AG04449 (cell line): ENCODE results near the gene CWC27.

Experiments used
- CTCF ChIA-PET: fragments of 350-600 bp; formaldehyde crosslinking; extraction: SDS; loops from one replicate; lab custom pipeline; 2021; ENCODE audit warnings: antibody characterized with exemption; lab: Yijun Ruan, JAX
- POLR2A ChIA-PET: fragments of 400-600, 350-600 bp; formaldehyde crosslinking; extraction: SDS; loops from one replicate; lab custom pipeline; 2020; ENCODE audit warnings: antibody characterized with exemption, inconsistent platforms; lab: Yijun Ruan, JAX
- DNase-seq: peaks from one replicate; pipeline ENCODE4 v3.0.0-alpha.2; 2010; ENCODE audit warnings: low read depth, low spot score
- H3K4me3 ChIP-seq: 2 replicates; pipeline ENCODE4 v1.5.1; 2011; ENCODE audit warnings: low read depth, mild to moderate bottlenecking, control low read depth, low read length
- TF ChIP-seq, protein P1 (sequence below): IDR thresholded peaks from one replicate; pipeline ENCODE4 v1.5.1; 2011; ENCODE audit warnings: mild to moderate bottlenecking, moderate library complexity, low read length, control low read depth, inconsistent platforms; ENCODE audit not compliant: insufficient read depth; ENCODE audit errors: missing control alignments

The CWC27 gene

DNA sequence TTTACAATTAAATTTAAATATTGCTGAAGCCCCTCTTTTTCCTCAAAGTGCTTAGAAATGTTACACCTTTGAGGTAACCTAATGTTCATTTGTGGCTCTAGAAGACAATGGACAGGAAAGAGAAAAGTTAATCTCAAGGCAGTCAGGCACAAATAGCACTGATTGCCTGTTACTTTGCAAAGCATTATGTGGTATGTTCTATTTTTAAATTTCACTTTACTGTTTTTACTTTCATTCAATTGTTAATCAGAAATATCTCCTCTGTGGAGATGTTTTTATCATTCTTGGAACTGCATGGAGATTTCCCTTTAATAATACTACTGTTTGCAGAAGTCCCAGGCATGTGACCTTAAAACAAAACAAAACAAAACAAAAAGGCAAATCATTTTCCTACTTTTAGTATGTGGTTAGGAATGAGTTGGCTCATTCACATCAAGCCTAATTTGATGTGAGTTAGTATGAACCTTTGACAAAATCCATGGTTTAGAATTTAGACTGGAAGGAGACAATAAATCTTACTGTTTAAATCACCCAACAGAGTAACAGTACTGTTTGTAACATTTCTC is 67.5 kb downstream of the CWC27 start:
- no peak overlapping the region for H3K4me3 ChIP-seq
- no peak for DNase-seq
- POLR2A ChIA-PET, result no interaction called here
- CTCF ChIA-PET, result no interaction called here
- TF ChIP-seq, protein P1, sequence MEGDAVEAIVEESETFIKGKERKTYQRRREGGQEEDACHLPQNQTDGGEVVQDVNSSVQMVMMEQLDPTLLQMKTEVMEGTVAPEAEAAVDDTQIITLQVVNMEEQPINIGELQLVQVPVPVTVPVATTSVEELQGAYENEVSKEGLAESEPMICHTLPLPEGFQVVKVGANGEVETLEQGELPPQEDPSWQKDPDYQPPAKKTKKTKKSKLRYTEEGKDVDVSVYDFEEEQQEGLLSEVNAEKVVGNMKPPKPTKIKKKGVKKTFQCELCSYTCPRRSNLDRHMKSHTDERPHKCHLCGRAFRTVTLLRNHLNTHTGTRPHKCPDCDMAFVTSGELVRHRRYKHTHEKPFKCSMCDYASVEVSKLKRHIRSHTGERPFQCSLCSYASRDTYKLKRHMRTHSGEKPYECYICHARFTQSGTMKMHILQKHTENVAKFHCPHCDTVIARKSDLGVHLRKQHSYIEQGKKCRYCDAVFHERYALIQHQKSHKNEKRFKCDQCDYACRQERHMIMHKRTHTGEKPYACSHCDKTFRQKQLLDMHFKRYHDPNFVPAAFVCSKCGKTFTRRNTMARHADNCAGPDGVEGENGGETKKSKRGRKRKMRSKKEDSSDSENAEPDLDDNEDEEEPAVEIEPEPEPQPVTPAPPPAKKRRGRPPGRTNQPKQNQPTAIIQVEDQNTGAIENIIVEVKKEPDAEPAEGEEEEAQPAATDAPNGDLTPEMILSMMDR, result no peak

DNA sequence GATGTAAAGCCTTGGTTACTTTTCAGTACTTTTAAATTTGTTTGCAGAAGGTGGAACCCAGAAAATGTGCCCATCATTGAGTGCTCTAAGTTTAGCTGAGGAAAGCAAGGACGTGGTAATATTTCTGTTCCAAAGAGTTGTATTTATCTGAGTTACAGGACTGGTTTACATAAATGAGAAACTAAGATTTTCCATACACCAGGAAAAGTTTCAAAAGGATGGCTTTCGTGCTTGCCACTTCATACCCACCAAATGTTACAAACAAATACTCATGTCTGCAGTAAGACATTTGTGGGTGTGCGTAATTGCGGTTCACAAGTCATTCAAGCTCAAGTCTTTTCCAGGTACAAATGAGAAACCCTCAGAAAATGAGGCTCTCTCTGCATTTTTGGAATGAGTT is 68.1 kb downstream of the CWC27 start:
- no peak for DNase-seq
- CTCF ChIA-PET, result no interaction called here
- POLR2A ChIA-PET, result no interaction called here
- TF ChIP-seq, protein P1, result no peak
- H3K4me3 ChIP-seq, result no peak overlapping the region

DNA sequence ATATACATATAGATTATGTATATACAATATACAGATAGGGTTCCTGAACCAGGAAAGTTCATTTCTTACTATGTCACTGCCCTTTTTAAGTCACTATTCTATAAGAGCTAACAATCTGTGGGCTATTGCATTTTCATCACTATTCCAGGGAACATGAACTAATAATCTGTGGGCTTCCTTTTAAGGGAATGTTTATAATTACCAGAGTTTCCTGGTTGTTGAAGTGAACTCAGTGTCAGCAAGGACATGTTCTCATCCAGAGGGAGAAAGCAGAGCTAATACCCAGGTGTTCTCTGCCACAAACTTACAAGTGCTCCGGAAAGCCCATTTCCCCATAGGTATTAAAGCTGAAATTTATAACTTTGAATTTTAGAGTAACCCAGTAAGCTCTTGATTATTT is 69.6 kb downstream of the CWC27 start:
- no peak overlapping the region for H3K4me3 ChIP-seq
- CTCF ChIA-PET, result interaction anchor here (0.6 to 1.8 kb wide), 5 partner anchors 10 to 646 kb away, joined by 3 read pairs; no protein-coding TSS in a partner anchor
- TF ChIP-seq, protein P1, result no peak
- POLR2A ChIA-PET, result no interaction called here
- DNase-seq, result no peak

DNA sequence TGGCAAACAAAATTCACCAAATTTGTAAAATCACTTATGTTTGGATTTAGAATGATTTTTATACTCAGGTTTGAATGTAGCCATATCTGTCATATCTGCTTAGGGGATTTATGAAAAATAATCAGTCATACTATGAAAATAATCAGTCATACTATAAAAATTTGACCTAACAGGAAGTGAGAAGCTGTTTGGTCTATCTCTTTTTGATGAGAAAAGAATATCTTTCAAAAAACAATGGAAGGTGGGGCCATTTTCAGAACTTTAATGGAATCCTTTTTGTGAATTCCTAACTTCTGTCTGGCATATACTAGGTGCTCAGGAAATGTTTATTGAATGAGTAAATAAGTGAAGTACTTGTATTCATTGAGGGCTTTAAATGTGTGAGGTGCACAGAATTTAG is 70.1 kb downstream of the CWC27 start:
- H3K4me3 ChIP-seq, result no peak overlapping the region
- no peak for DNase-seq
- ChIA-PET CTCF (interaction anchor here (0.6 to 1.8 kb wide), 4 partner anchors 10 to 646 kb away, joined by 3 read pairs; no protein-coding TSS in a partner anchor), POLR2A (no interaction called here)
- TF ChIP-seq, protein P1, result no peak

DNA sequence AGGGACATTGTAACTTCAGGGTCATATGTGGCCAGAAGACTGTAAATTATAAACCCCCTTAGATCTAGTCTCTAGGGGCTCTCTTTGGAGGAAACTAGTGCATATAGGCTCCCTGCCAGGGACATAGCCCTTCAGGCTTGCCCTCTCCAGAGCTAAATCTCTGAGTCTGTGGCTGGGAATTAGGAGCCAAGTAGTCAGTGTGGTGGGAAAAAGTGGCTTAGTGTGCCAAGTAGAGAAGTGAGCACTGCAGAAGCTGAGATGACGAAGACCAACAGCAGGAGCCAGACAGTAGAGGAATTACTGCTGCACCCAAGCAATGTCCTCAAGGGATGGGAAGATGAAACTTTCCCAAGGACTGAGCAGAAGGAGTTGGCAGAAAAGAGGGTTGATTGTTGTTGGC is 71.2 kb downstream of the CWC27 start:
- TF ChIP-seq, protein P1, result no peak
- no peak overlapping the region for H3K4me3 ChIP-seq
- ChIA-PET POLR2A (no interaction called here), CTCF (no interaction called here)
- no peak for DNase-seq

DNA sequence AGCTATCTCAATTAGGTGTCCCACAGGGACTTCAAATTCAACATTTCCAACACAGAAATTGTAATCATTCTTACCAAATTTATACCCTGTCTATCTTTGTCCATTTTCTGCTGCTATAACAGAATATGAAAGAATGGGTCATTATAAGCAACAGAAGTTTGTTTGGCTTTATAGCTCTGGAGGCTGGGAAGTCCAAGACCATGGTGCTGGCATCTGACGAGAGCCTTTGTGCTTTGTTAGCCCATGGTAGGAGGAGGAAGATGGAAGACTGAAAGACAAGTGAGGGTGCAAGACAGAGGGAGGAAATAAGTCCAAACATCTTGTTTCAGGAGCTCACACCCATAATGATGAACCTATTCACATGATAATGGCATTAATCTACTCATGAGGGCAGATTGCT is 72.2 kb downstream of the CWC27 start:
- ChIA-PET POLR2A (no interaction called here), CTCF (no interaction called here)
- no peak for DNase-seq
- TF ChIP-seq, protein P1, result no peak
- no peak overlapping the region for H3K4me3 ChIP-seq
